Dermis microvascular lymphatic vessel endothelial cell (primary cell): Measurements from ENCODE around the gene PELI3. TPM values are rescaled to one million over a fixed set of nuclear protein-coding genes. Genes with fewer than 3 reads are reported as not detected.

Source experiments
- DNase-seq, 2 donors: peaks; one replicate each; pipeline versions ENCODE4 v3.0.0 to v3.0.0-alpha.2; 2010; ENCODE audit warnings: low read depth in 2 of 2
- total RNA-seq: library from RNA; depleted of rRNA; stranded (reverse); fragments of >200 nt; gene quantifications from 2 replicates; pipeline ENCODE4 v1.2.1, GENCODE V29; 2014

The PELI3 gene
- total RNA-seq, 1 donor from 2014 or later: 3.3 TPM

DNA sequence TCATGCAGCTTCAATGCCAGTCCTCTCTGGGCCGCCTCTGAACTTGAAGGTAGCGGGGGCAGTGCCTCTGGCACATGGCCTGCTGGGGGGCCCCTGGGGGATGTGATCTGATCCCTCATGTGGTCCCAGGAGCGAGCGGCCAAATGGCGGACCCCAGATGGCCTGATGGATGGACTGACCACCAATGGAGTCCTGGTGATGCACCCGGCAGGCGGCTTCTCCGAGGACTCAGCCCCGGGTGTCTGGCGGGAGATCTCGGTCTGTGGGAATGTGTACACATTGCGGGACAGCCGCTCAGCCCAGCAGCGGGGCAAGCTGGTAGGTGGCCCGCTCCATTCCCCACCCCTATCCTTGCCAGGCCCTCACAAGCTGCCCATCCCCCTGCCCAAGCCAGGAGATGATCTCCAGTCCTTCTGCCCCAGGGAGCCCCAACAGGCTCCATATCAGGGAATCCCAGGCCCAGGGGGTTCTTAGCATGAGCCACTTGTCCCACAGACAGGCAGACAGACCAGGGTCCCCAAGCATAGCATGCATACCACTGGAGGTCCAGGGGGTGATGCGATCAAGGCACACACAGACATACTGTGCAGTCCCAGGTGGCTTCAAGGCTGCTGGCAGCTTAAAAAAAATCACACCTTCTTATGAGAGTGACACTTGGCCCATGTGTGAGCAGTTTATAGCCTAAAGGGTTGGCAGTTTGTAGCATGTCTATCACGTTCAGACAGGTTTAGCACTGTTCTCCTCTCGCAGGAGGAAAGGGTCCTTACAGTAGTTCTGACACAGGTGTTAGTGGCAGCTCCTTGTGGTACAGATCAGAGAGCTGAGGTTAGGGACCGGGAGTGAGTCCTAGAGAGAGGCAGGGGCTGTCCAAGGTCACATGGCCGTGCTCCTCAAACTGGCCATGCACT lies 7.2 kb downstream of the PELI3 start:
- no peak for DNase-seq

DNA sequence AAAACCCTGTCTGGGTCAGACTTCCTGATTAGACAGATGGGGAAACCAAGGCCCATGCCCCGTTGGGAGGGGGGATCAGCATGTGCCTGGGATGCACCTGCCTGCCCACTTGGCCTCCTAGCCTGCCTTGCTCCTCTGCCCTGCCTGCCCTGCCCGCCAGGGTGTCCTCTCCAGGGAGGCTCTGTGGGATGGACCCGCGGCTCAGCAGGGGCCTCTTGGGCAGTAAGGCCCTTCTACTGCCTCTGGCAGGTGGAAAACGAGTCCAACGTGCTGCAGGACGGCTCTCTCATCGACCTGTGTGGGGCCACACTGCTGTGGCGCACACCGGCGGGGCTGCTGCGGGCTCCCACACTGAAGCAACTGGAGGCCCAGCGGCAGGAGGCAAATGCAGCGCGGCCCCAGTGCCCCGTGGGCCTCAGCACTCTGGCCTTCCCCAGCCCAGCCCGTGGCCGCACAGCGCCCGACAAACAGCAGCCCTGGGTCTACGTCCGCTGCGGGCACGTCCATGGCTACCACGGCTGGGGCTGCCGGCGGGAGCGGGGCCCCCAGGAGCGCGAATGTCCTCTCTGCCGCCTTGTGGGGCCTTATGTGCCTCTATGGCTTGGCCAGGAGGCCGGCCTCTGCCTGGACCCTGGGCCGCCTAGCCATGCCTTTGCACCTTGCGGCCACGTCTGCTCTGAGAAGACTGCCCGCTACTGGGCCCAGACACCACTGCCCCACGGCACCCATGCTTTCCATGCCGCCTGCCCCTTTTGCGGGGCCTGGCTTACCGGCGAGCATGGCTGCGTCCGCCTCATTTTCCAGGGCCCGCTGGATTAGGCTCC lies 8.9 kb downstream of the PELI3 start:
- DNase-seq: no peak

DNA sequence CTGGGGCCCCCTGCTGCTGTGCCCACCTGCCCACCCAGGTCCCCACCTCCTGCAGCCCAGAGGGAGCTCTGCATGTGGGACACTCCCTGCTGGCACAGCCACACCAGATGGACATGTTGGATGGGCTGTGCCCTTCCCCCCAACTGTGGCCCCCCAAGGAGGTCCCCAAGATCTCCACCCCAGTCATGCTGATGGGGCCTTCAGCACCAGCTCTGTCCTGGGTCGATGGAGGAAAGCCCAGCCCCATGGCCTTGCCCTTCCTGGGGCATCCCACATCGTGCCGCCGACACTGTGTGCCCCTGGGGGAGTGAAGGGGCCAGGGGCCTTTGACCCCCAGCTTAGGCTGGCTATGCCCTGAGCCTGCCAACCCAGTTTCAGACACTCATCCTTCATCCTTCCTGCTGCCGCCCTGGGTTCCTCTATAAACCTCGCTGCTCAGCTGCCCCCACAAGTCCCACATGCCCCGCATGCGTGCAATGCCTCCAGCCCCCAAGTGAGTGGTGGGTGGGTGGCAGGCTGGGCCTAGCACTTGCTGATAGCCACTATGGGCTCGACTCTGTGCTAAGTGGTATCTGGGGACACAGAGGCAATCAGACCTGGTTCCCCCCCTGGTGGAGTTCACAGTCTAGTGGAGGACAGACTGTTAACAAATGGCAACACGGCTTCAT lies 9.6 kb downstream of the PELI3 start:
- no peak for DNase-seq

DNA sequence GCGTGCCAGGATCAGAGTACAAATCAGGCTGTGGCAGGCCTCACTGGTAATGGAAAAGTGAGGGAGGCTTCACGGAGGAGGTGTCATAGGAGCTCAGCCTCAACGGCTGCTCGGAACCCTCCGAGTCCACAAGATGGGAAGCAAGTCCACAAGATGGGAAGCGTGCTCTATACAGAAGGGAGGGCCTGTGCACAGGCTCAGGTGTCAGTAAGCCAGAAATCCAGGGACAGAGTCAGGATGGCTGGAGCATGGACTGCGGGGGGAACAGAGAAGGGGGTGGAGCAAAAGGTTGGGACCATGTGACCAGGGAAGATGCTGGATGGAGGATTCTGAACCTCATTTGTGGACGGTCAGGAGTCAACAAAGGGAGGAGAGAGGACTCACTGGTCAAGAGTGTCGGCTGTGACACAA lies 10.1 kb downstream of the PELI3 start:
- DNase-seq: no peak

DNA sequence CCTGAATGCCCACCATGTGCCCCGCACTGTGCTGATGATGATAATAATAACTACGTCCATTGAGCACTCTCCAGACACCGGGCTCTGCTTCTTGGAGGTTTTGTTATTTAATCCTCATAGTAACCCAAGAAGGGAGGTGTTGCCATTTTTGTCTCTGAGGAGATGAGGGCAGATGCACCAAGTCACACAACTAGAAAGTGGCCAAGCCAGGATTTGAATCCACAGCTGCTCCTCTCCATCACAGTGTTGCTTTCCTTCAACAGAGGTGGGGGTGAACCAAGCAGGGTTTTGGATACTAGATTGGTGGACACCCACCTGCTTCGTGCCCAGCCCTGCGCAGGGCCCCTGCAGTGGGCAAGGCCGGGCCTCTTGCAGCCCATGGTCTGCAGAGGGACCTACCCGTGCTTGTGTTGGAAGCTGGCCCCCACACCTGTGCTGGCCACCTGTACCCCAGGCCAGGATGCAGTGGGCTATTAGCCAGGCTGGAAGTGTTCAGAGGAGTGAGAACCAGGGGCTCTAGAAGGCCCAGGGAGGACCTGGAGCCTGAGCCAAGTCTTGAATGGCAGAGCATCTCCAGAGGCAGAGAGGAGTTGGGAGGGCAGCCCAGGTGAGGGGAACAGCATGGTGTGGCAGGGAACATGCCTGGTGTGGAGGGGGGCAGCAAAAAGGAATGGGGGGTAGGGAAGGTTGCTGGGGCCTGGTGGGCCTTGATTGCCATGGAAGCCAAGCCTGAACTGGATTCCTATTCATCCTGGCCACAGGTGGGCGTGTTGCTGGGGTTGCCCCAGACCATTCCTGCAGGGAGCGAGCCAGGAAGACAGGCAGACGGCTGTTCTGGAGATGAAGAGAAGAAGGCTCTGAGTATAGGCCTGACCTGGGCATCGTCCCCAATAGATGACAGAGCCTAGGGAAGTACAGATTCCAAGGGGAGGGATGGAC lies 10.8 kb downstream of the PELI3 start:
- no peak for DNase-seq

DNA sequence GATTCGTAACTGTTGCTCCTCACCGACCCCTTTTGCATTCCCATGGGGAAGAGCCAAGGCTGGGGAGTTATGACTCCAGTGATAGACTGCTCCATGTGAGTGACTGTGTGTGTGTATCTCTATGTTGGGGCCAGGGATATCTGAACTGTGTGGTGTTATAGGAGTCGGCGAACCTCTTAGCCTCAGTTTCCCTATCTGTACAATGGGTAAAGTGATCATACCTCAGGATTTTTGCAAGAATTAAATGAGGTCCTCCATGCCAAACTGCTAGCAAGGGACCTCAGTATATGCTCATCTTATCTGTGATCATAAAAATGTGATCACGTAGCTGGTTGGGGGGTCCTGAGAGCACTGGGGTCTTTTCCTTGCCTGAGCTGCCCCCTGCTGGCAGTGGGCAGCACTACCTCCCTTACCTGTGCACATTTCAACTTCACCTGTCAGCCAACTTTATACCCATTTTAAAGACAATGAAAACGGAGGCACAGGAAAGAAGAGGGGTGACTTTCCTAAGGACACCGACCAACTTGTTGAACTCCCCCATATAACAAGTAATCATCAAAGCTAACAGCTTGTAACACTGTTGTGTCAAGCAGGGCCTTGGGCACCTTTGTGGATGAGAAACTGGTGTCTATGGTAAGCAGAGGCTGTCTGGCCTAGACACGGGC lies 12.2 kb downstream of the PELI3 start:
- peak in 1 of 2 donors; percentile 25 for DNase-seq

DNA sequence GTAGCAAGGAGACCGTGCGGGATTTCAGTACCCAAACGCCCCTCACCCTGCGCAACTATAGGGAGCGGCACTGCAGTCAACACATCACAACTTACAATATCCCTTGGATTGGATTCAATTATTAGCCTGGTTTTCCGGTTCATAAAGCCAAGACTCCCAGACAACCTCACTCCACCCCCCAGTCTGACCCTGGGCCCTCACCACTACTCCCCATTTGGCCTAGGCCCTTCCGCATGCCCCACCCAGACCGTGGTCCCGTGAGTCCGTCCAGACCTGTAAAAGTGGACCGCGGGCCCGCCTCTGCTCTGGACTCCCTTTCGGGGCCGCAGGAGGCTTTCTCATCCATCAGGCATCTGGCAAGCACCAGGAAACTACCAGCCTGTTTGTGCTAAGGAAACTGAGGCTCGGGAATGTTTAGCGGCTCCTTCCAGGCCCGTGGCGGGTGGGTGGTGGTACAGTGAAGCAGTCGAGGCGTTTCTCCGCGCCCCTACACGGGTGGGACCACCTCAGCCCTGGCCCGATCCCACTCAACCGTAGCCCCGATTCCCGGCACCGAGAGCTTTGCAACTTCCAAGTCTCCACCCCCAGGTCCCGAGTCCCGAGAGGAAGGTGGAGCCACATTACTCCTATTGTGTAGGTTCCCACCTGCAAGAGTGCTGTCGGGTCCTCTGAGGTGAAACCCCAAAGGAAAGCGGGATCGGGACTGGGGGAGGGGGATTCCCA lies 12.8 kb downstream of the PELI3 start:
- DNase-seq: peak in 1 of 2 donors; percentile 33

DNA sequence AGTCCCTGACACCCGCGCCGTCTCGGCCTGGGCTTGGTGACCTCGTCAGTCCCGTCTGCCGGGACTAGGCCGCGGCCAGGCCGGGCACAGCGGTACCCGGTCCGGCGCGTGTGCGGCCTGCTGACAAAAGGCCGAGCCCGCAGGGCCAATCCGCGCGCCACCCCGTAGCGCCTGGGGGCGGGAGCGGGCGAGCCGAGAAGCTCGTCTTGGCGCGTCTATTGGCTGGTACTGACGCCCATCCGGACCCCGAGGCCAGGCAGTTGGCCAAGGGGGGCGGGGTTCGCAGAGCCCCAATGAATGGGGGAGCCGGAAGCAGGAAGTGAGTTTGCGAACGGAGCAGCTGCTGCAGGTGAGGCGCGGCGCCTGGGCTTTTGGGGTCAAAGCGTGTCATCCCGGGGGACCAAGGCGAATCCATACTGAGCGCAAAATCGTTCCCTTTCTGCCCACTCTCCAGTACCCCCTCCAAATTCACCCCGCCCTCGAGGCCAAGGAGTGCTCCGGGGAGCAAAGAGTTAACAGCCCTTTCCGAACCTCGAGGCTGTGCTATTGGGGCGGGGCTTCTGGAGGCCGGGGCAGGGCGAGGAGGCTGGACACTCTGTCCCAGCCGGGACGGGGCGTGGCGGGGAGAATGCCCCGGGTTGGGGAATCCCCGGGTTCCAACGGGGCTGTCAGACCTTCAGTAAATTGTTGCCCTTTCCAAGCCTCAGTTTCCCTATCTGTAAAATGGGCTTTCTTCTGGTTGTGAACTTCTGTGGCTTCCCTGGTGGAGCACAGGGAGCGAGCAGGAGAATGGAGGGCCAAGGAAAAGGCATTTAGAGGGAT lies 13.6 kb downstream of the PELI3 start, which contains the start of gene DPP3:
Gene DPP3 (plus strand): TSS at position 318 of the 822 bp plus-strand sequence. CDS start 1,767 bp downstream, outside the sequence.
- DNase-seq: peak; percentile 91 to 98

DNA sequence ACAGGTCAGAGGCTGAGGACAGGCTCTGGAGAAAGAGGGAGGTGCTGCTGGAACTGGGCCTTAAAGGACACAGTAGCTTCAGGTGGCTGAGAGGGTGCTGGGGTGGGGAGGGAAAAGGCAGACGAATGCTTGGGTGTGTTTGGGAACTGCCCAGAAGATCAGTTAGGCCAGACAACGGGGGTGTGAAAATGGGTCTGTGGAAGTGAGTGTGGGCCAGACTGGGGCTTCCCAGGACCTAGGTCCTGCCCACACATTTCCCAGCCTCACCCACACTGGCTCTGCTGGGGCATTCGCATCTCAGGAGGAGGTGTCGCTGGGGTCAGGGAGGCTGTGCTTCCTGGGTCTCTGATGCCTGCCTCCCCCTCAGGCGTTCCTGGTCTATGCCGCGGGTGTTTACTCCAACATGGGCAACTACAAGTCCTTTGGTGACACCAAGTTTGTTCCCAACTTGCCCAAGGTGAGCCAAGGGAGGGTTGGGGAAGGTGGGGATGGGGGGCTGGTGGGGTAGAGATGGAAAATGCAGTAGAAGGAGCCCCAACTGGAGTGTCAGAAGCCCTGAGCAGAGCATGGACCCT lies 18.2 kb downstream of the PELI3 start:
- no peak for DNase-seq

DNA sequence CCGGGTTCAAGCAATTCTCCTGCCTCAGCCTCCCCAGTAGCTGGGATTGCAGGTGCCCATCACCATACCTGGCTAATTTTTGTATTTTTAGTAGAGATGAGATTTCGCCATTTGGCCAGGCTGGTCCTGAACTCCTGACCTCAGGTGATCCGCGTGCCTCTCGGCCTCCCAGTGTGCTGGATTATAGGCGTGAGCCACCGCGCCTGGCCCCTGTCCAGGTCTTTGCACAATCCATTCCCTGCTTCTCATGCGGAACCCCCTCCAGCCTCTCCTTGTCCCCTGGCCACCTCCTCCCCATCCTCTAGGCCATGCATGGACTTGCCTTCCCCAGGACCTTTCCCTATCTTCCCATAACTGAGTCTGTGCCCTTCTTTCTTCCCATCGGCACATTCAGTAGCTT lies 22.3 kb downstream of the PELI3 start:
- no peak for DNase-seq

DNA sequence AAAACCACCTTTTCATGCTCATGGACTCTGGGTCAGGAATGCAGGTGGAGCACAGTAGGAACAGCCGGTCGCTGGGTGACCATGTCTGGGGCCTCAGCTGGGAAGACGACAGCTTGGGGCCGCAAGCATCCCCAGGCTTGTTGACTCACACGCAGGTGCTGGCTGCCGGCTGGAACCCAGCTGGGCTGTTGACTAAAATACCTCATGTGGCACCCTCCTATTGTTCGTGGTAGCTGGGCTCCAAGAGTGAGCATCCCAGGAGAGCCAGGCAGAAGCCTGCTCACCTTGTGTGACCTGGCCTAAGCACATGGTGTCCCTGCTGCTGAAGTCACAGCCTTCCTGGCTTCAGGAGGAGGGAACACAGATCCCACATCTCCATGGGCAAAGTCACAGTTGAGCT lies 22.9 kb downstream of the PELI3 start:
- DNase-seq: no peak

DNA sequence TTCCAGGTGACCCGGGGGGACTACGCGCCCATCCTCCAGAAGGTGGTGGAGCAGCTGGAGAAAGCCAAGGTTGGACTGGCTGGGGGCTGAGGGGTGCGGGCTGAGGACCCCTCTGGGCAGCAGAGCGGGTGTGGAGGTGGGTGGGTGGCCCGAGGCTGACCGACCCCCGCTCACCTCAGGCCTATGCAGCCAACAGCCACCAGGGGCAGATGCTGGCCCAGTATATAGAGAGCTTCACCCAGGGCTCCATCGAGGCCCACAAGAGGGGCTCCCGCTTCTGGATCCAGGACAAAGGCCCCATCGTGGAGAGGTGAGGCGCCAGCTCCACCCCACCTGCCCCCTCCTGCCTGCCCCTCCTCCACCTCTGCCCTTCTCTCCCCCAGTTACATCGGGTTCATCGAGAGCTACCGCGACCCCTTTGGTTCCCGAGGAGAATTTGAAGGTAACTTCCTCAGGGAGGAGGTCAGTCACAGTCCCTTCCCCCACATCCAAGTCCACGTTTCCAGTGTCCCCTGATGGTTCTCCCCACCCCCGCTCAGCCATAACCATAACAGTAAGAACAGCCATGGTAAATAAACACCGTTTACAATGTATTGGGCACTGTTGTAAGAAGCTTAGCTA lies 24.7 kb downstream of the PELI3 start:
- no peak for DNase-seq

DNA sequence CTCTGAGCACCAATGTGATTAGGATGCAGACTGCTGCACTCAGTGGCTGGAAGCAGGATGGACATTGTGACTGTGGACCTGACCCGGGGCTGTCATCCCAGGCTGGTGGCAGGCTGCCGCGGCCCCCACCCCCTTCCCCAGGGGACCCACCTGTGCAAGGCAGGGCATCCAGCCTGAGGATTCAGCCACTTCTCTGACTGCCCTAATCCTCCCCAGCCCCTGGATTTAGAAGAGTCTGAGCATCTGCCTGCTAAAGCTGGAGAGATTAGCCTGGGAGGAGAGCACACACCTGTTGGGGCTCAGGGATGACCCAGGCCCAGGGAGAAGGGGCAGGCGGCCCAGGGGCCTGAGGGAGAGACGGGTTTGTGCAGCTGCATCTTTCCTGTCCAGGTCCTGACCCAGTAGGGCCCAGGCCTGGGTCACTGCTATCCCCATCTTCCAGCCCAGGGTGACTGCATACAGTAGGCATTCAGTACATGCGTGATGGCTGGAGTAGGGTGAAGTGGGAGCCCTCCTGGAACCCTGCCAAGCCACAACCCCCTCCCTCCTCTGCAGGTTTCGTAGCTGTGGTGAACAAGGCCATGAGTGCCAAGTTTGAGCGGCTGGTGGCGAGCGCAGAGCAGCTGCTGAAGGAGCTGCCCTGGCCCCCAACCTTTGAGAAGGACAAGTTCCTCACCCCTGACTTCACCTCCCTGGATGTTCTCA lies 25.6 kb downstream of the PELI3 start:
- DNase-seq: no peak

DNA sequence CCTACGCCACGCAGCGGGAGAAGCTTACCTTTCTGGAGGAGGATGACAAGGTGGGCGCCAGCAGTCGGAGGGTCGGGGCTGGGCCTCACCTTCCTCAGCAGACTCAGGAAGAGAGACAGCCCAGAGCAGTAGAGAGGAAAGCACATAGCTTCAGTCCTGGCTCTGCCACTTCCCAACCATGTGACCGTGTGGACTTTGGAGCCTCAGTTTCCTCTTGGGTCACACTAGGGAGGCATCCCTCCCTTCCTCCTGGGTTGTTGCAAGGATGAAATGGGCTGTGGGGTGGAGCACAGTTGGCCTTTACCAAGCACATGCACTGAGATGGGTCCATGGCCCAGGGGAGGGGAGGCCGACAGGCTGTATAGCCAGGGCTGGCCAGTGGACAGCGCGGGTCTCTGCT lies 26.4 kb downstream of the PELI3 start:
- no peak for DNase-seq

DNA sequence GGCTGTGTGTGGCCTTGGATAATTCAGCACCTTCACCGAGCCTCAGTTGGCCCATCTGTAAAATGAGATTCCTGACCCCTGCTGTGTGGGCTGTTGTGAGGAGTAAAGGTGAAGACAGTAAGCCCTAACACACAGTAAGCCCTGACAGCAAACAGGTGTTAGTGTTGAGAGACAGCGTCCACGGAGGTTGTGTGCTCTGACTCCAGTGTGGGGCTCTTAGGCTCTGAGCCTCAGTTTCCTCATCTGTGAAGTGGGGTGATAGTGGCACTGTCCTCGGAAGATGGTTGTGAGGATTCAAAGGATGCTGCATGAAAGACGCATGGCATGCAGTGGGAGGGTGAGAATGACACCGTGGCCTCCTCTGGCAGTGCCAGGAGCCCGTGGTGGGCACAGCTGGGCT lies 27.8 kb downstream of the PELI3 start:
- DNase-seq: no peak

DNA sequence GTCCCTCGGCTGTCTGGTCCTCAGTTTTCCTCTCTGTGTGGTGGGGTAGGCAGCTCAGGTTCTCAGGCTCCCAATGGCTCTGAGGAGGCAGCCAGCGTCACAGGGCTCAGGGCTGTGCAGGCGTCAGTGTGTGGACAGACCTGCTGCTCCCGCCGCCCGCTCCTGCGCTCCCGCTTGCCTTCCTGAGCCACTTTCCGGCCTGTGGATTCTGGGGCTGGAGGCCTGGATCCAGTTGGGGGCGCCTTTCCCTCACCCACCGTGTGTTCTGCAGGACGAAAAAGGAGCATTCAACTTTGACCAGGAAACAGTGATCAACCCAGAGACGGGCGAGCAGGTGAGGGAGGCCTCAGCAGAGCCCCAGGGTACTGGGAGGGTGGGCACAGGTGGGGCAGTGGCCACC lies 28.2 kb downstream of the PELI3 start:
- no peak for DNase-seq

DNA sequence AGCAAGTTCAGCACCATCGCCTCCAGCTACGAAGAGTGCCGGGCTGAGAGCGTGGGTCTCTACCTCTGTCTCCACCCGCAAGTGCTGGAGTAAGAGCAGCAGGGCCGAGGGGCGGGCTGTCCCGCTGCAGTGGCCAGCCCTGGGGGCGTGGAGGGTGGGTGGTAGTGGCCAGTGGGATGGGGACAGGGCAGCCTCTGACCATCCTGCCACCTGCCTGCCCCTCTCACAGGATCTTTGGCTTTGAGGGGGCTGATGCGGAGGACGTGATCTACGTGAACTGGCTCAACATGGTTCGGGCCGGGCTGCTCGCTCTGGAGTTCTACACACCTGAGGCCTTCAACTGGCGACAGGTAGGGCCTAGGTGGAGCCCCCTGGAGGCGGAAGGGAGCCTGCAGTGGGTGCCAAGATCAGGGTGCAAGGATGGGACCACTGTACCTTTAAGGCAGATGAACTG lies 28.7 kb downstream of the PELI3 start:
- no peak for DNase-seq
